ENCODE measurements around the gene KIAA1671.

- TF ChIP-seq REST (IDR thresholded peaks at IDR 0.05; ENCODE audit: insufficient read depth in 1 of 2, low read depth in 2 of 2, low read length in 2 of 2) = no peak
- no peak for TF ChIP-seq POLR2AphosphoS5 (IDR thresholded peaks at IDR 0.05; ENCODE audit: low read depth, low read length)
- no peak for TF ChIP-seq SIN3A (IDR thresholded peaks at IDR 0.05; ENCODE audit: borderline replicate concordance, insufficient read depth, low read length)
- TF ChIP-seq TAF1 (IDR thresholded peaks at IDR 0.05; ENCODE audit: borderline replicate concordance, insufficient read depth, low read length) = no peak
Measured at GRCh38 chr22:25136953-25137576, 184.5 kb downstream of the KIAA1671 start.

Data from PFSK-1 (cell line).